ENCODE results near the gene POLD4. TPM values are rescaled to one million over a fixed set of nuclear protein-coding genes. Genes with fewer than 3 reads are reported as not detected.

The POLD4 gene
- total and polyA plus RNA-seq, 2 of the 13 experiments (the other 11 are each of a cell fraction or from before 2014, with no cell fraction given): 10.5 to 27.4 TPM

DNA sequence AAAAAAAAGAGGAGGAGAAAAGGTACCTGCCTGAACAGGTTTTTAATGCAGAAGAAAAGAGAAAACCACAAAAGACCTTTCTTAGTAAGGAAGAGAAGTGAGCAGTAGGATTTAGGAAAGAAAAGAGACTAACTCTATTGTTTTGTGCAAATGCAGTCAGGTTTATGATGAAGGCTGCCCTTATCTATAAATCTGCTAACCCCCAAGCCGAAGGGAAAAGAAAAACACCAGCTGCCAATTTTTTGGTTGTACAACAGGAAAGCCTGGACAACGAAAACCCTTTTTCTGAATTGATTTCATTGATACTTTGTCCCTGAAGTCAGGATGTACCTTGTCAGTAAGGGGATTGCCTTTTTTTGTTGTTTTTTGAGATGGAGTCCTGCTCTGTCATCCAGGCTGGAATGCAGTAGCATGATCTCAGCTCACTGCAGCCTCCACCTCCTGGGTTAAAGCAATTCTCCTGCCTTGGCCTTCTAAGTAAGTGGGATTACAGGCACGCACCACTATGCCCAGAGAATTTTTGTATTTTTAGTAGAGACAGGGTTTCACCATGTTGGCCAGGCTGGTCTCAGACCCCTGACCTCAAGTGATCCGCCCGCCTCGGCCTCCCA is 21.2 kb downstream of the POLD4 start:
- H3K79me2 ChIP-seq (ENCODE audit: insufficient read depth, low read length): no peaks in the 10 kb centered on the region
- intact Hi-C loops (cut with micrococcal nuclease; ENCODE audit: unreplicated experiment) (no loop called here), in situ Hi-C loops (cut with HindIII; ENCODE audit: extremely low pct_ligation_motif_present, low pct_unique_long_range_greater_than_20kb) (no loop called here)
- no peak overlapping the region for H3K4me2 ChIP-seq (ENCODE audit: low read depth, low read length)
- 90% methylated on average over 6 of the region's 6 CpGs for WGBS (ENCODE audit: low lambda C conversion rate)
- no peaks in the 10 kb centered on the region for H3K4me1 ChIP-seq (ENCODE audit: insufficient read depth, low read length)
- BruUV-seq (replicated peaks): no TSS peak
- H3K36me3 ChIP-seq (replicated peaks in 1 of 2; ENCODE audit: control insufficient read depth in 1 of 2, insufficient read depth in 2 of 2, low read length in 2 of 2): no peaks in the 10 kb centered on the region
- ATAC-seq (no peak), DNase-seq (ENCODE audit: low spot score) (no peak), FAIRE-seq (no peak)
- H3K4me3 ChIP-seq (replicated peaks in 1 of 3; ENCODE audit: insufficient read depth in 1 of 3, low read depth in 2 of 3, low read length in 3 of 3): no peak overlapping the region
- H2AFZ ChIP-seq (ENCODE audit: low read length): no peak overlapping the region
- CTCF ChIA-PET (ENCODE audit: low intra/inter-chr PET ratio, low total read pairs): no interaction called here
- H4K20me1 ChIP-seq (ENCODE audit: insufficient read depth, low read length): no peaks in the 10 kb centered on the region
- H3K9ac ChIP-seq (ENCODE audit: insufficient read depth, low read depth, low read length): no peak overlapping the region
- H3K27ac ChIP-seq (ENCODE audit: extremely low read length, insufficient read depth, low read length): no peak overlapping the region
- no peaks in the 10 kb centered on the region for H3K9me3 ChIP-seq (ENCODE audit: low read length)
- TF ChIP-seq MYC (CRISPR knock-in tag; IDR thresholded peaks at IDR 0.05; ENCODE audit: borderline replicate concordance): no peak
- no peak for TF ChIP-seq CENPX (CRISPR knock-in tag; IDR thresholded peaks at IDR 0.05)
- no peak for TF ChIP-seq RBFOX2 (IDR thresholded peaks at IDR 0.05; ENCODE audit: low read depth, low read length)
- TF ChIP-seq MED1 (CRISPR knock-in tag; IDR thresholded peaks at IDR 0.05): no peak
- TF ChIP-seq HNF4A (CRISPR knock-in tag; IDR thresholded peaks at IDR 0.05): no peak
- TF ChIP-seq ZFAT (CRISPR knock-in tag; conservative IDR thresholded peaks at IDR 0.05): no peak
- no peak for TF ChIP-seq PHF5A (CRISPR knock-in tag; IDR thresholded peaks at IDR 0.05; ENCODE audit: low read depth, unreplicated experiment)
- TF ChIP-seq MZF1 (CRISPR knock-in tag; IDR thresholded peaks at IDR 0.05; ENCODE audit: borderline replicate concordance): no peak
- TF ChIP-seq ZSCAN20 (CRISPR knock-in tag; IDR thresholded peaks at IDR 0.05; ENCODE audit: borderline replicate concordance): no peak
- TF ChIP-seq ZNF326 (CRISPR knock-in tag; IDR thresholded peaks at IDR 0.05; ENCODE audit: borderline replicate concordance): no peak
- no peak for TF ChIP-seq NFIC (IDR thresholded peaks at IDR 0.05; ENCODE audit: low read length)
- TF ChIP-seq, protein P1, sequence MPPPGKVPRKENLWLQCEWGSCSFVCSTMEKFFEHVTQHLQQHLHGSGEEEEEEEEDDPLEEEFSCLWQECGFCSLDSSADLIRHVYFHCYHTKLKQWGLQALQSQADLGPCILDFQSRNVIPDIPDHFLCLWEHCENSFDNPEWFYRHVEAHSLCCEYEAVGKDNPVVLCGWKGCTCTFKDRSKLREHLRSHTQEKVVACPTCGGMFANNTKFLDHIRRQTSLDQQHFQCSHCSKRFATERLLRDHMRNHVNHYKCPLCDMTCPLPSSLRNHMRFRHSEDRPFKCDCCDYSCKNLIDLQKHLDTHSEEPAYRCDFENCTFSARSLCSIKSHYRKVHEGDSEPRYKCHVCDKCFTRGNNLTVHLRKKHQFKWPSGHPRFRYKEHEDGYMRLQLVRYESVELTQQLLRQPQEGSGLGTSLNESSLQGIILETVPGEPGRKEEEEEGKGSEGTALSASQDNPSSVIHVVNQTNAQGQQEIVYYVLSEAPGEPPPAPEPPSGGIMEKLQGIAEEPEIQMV (CRISPR knock-in tag; IDR thresholded peaks at IDR 0.05; ENCODE audit: low read depth): no peak
- no peak for TF ChIP-seq YEATS2 (CRISPR knock-in tag; IDR thresholded peaks at IDR 0.05; ENCODE audit: borderline replicate concordance)
- TF ChIP-seq THAP8 (CRISPR knock-in tag; IDR thresholded peaks at IDR 0.05; ENCODE audit: borderline replicate concordance): no peak
- TF ChIP-seq DMAP1 (CRISPR knock-in tag; IDR thresholded peaks at IDR 0.05): no peak
- TF ChIP-seq ZC3H4 (CRISPR knock-in tag; IDR thresholded peaks at IDR 0.05; ENCODE audit: borderline replicate concordance): no peak
- no peak for TF ChIP-seq SP140L (CRISPR knock-in tag; IDR thresholded peaks at IDR 0.05; ENCODE audit: borderline replicate concordance)
- no peak for TF ChIP-seq ZNF616 (CRISPR knock-in tag; IDR thresholded peaks at IDR 0.05; ENCODE audit: low read depth)
- no peak for TF ChIP-seq ZNF761 (CRISPR knock-in tag; conservative IDR thresholded peaks at IDR 0.05)
- no peaks in the 10 kb centered on the region for H3K27me3 ChIP-seq (ENCODE audit: control insufficient read depth in 1 of 2, insufficient read depth in 2 of 2, low read length in 2 of 2)
- POLR2A ChIA-PET: interaction anchor here (1.0 kb wide), 1 partner anchor 29 kb away, joined by 3 read pairs; the partner anchor contains the start of gene SSH3
